HG03280 (cell line): ENCODE measurements around the gene STAB2.

Experiments
- ATAC-seq: cut with Tn5 transposase; IDR thresholded peaks from one replicate; pipeline ENCODE4 v1.9.1; 2021; ENCODE audit warnings: mild to moderate bottlenecking, moderate library complexity; ENCODE audit not compliant: unreplicated experiment

STAB2 gene

GRCh38 chr12:103690426-103690825 lies 103.4 kb downstream of the STAB2 start:
- no peak for ATAC-seq

DNA sequence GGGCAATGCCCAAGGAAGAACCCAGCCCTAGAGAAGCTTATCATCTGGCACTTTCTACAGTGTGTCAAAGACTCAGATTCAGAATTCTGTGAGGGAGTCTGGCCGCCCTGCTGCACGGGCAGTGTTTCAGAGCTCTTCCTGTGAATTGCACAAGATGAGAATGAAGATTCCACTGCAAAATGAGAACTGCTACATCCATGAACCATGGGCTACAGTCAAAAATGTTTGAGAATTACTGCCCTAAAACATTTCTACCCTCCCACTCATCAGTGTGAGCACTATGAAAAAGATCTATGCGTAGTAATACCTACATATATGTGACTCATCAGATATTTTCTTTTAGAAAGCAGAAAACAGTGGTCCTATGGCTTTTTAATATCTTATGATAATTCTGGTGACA lies 104.0 kb downstream of the STAB2 start:
- no peak for ATAC-seq

DNA sequence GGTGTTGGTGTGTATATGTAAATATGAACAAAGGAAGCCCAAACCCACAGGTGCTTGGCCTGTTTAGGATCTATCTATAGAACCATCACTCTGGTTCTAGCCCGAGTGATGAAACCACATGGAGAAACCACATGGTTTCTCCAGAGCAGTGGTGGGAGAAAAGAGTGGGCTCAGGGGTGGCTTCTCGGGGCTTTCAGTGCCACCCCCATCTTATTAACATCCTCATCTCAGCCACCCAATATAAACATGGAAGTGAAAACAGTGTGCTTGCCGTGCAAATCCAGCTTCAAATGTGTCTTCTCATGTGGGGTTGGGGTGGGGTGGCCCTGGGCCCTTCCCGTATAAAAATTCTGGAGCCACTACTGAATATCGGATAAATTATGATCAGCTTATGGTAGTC lies 109.0 kb downstream of the STAB2 start:
- ATAC-seq = no peak

- no peak for ATAC-seq
Observed at GRCh38 chr12:103697971-103698751, 111.1 kb downstream of the STAB2 start.

GRCh38 chr12:103698752-103699560 lies 111.9 kb downstream of the STAB2 start:
- no peak for ATAC-seq

DNA sequence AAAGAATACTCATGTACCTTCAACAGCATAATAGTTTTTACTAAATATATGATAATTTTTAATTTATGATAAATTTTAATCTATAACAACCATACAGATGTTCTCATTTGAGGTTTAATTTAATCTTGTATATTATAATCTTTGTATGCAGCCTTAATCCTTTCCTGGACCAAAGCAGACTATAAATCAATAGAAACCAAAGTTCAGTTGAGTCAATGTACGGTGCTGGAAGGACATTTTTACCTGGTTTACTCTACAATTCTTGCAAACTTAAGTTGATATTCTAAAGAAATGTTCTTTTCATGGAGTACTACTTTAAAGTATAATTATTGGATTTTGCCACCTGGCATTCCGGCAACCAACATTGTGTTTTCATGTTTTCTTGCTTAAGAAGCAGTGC lies 118.0 kb downstream of the STAB2 start:
- ATAC-seq = no peak

DNA sequence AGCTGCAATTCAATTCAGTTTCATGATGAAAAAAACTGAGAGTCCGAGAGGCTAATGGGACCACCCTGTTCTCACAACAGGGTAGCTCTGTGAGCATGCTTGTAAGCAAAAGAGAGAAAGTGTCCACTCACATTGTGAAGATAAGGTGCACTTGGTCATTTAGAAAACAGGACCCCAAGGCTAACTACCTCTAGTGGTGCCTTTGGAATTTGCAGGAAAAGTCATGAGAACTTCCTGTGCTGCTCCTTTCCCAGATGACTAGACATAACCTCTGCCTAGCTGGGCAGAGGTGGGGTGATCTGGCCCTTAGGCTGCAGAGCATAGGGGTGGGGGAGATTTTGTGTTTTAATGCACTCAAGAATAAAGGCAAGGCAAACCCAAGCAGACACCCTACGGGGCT lies 118.9 kb downstream of the STAB2 start:
- ATAC-seq = no peak

DNA sequence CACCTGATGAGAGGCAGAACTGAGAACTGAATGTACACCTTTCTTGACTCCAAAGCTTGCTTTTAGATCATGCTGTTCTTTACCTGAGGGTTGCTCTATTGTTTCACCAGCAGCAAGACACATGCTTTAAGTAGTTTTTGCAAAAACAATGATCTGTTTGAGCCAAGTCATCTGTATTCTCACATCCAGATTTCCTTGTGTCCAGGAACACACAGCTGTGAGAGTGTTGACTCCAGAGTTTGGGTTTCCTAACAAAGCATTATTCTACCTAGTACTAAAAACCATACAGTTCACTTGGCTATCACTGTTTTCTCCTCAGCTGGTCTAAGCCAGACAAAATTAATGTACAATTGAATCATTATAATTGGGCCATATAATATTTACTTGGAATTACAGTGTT lies 120.4 kb downstream of the STAB2 start:
- no peak for ATAC-seq

- no peak for ATAC-seq
Observed at GRCh38 chr12:103710544-103710943, 123.5 kb downstream of the STAB2 start.

DNA sequence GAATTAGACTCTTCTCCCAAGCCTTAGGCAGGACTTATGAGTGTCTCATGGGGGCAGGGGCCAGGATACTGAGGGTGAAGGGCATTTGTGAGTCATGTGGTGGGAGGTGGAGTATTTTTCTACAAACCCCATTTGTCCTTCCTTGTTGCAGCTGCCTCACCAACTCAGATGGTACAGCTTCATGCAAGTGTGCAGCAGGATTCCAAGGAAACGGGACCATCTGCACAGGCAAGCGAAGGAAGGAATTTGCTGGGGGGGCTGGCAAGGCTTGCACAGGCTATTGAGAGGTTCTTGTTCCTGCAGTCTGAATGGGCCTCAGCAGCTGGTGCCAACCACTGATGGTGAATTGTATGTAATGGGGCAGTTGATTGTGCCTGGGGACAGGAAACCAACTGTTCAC lies 125.1 kb downstream of the STAB2 start:
- no peak for ATAC-seq

GRCh38 chr12:103715494-103715893 lies 128.4 kb downstream of the STAB2 start:
- no peak for ATAC-seq

DNA sequence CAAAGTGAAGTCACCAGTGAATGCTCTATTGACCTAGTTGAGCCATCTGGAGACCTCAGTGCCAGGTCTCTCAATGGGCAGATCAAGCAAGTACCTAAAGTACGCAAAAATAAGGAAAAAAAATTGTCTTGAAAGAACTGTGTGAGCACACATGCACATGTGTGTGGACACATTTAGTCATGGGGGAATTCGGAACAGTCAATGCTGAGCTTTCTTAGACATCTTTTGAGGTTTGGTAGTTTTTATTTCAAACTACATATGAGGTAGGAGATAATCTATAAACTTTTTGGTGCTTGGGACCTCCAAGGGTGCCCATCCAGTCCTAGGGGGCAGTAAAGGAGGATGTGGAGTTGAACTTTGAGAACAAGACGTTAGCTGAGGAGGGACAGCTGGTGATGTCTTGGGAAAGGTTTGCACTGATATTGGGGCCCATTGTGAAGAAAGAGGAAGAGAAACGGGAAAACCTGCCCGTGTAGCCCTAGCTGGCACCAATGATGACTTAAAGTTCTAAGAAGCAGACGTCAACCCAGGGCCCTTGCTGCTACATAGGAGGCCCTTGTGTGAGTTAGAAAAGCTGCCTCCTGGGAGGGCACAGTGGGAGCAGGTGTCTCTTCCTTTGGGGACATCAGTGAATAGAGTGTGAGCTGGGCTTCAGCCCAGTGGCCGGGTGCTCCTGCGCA lies 129.6 kb downstream of the STAB2 start:
- no peak for ATAC-seq

DNA sequence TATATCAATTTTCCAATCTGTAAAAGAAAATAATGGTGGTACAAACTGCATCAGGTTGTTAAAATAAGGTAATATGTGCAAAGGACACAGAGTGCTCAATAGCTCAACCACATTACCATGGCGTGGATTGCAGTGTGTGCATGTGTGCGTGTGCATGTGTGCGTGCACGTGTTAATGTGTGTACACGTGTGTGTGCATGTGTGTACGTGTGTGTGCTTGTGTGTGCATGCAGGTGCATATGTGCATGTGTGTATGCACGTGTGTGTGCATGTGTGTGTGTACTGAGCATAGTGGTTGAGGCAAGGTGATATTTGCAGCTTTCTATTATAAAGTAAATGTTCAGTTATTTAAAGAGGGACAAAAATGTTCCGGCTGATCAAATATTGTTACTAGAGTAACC lies 138.3 kb downstream of the STAB2 start:
- ATAC-seq = no peak

DNA sequence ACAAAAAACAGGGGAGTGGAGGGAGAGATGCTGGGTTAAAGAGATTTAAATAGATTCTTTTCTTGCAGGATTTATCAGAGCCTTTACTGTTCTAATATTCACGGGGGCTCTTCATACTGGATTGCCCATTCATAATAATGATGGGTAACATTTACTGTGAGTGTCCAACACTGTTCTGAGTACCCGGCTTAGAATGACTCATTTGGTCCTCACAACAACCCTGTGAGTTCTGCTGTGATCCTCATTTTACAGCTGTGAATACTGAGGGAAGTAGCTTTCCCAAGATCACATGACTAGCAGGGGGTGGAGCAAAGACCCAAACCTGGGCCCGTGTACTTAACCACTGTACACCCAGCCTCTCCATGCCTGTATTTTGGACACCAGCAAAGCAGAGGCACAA lies 140.6 kb downstream of the STAB2 start:
- no peak for ATAC-seq

GRCh38 chr12:103728323-103728722 lies 141.2 kb downstream of the STAB2 start:
- ATAC-seq = no peak

- ATAC-seq = no peak
Observed at GRCh38 chr12:103729499-103729898, 142.4 kb downstream of the STAB2 start.

DNA sequence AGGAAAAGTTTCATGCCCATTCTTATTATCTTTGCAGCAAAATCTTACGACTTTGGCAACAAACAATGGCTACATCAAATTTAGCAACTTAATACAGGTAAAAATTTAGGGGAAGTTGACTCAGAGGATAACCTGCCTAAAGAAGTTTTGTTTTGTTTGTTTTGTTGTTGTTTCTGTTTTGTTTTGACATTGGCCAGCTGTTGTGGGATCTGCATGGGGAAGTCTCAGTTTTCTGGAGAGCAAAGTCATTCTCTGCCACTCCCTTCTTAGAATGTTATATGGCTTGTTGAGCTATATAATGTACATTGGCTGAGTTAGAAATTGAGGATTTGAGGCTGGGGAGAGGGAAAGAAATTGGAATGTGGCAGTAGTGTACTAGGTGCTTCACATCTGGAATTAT lies 144.5 kb downstream of the STAB2 start:
- ATAC-seq = no peak

DNA sequence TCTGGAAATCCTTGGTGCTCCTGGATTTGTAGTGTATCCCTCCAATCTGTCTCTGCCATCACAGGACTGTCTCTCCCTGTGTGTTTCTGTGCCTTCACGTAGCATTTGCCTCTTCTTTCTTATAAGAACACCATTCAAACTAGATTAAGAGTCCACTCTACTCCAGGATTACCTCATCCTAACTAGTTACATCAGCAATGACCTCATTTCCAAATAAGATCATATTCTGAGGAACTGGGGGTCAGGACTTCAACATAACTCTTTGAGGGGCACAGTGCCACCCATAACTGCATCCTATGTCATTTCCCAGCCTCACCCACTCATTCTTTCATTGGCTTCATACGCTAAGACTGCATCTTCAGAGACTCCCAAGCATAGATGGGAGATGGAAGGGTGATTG lies 147.8 kb downstream of the STAB2 start:
- no peak for ATAC-seq

DNA sequence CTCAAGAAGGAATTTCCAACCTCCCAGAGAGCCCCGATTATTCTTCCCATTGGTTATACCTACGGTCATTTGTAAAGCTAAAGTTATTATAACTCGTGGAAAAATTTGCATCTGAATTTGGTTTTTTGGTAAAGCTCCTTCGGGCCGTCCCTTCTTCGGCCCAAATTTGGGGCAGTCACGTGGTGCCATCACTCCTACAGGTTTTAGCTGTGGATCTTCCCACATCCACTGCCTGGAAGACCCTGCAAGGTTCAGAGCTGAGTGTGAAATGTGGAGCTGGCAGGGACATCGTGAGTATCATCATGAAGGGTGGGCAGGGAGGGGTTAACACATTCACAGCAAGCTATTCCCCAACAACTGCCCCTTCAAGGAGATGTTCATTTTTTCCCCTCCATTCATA lies 148.2 kb downstream of the STAB2 start:
- ATAC-seq = no peak

GRCh38 chr12:103736572-103736971 lies 149.5 kb downstream of the STAB2 start:
- no peak for ATAC-seq

- ATAC-seq = no peak
Observed at GRCh38 chr12:103737881-103738280, 150.8 kb downstream of the STAB2 start.
